ENCODE results near the gene ZNF644.

Gene ZNF644

DNA sequence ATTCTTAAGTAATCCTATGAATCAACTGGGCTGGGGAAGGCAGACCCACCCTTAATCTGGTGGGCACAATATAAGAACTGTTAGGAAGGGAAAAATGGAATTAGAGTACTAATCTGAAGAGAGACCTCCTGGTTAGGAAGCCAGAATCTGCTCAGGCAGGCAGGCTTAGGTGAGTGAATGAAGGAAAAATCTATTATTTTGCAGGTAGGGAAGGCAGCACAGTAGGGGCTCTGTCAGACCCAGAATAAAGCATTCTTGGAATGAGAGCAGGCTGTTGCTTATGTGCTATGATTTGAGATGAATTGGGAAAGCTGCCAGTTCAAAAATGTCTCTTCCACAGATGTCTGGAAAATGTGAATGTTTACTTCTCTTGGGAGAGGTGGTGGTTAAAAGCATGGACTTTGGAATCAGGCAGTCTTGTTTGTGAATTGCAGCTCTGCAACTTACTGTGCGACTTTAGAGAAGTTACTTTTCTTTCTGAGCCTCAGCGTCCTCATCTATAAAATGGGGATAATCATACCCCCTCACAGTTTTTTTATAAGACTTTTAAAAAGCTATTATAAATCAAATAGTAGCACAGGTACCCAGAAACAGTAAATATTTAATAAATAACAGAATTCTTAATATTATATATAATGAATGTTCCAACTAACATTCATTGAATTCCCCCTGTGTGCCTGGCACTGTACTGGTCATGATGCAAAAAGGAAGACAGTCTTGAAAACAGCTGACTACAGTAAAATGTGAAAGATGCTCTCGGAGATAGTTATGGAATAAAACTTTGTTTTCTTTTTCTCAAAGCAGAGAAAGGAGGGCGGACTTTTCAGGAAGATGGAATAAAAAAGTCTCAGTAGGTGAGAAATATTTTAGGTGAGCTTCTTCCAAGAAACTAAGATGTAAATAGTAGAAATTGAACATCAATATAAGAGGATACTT lies 15.3 kb upstream of the ZNF644 start:
- TF ChIP-seq, protein P1, sequence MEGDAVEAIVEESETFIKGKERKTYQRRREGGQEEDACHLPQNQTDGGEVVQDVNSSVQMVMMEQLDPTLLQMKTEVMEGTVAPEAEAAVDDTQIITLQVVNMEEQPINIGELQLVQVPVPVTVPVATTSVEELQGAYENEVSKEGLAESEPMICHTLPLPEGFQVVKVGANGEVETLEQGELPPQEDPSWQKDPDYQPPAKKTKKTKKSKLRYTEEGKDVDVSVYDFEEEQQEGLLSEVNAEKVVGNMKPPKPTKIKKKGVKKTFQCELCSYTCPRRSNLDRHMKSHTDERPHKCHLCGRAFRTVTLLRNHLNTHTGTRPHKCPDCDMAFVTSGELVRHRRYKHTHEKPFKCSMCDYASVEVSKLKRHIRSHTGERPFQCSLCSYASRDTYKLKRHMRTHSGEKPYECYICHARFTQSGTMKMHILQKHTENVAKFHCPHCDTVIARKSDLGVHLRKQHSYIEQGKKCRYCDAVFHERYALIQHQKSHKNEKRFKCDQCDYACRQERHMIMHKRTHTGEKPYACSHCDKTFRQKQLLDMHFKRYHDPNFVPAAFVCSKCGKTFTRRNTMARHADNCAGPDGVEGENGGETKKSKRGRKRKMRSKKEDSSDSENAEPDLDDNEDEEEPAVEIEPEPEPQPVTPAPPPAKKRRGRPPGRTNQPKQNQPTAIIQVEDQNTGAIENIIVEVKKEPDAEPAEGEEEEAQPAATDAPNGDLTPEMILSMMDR (conservative IDR thresholded peaks at IDR 0.05; ENCODE audit: low read depth, low read length): no peak
- no peaks in the 10 kb centered on the region for H3K36me3 ChIP-seq (ENCODE audit: insufficient read depth)
- no peaks in the 10 kb centered on the region for H3K4me1 ChIP-seq (ENCODE audit: low read depth, poor library complexity, severe bottlenecking)
- H4K20me1 ChIP-seq (ENCODE audit: insufficient read depth): no peaks in the 10 kb centered on the region
- H3K4me2 ChIP-seq: no peak overlapping the region
- H3K9ac ChIP-seq: no peak overlapping the region
- H3K27ac ChIP-seq: no peak overlapping the region
- H3K4me3 ChIP-seq (IDR thresholded peaks at IDR 0.05; ENCODE audit: insufficient read depth, low read depth, low read length): no peak overlapping the region
- no peaks in the 10 kb centered on the region for H3K79me2 ChIP-seq (ENCODE audit: insufficient read depth, low read depth)
- H2AFZ ChIP-seq (ENCODE audit: low read depth): no peak overlapping the region
- no peaks in the 10 kb centered on the region for H3K27me3 ChIP-seq (ENCODE audit: insufficient read depth, low read depth)

DNA sequence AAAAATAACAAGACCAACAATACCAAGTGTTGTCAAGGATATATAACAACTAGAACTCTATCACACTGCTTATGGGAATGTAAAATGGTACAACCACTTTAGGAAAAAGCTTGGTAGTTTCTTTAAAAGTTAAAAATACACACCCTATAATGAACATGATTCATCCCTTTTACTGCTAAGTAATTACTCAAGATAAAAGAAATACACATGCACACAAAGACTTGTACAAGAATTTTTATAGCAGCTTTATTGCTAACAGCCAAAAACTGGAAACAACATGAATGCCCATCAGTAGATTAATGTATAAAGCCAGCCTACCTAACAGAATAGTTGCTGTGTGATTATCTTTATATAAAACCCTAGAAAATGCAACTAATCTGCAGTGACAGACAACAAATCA lies 10.5 kb upstream of the ZNF644 start:
- Histone ChIP-seq H3K27me3 (ENCODE audit: insufficient read depth, low read depth) (no peaks in the 10 kb centered on the region), H3K9ac (no peak overlapping the region), H3K79me2 (ENCODE audit: insufficient read depth, low read depth) (no peaks in the 10 kb centered on the region), H2AFZ (ENCODE audit: low read depth) (no peak overlapping the region), H3K4me3 (IDR thresholded peaks at IDR 0.05; ENCODE audit: insufficient read depth, low read depth, low read length) (no peak overlapping the region), H3K27ac (no peak overlapping the region), H3K4me2 (no peak overlapping the region), H3K4me1 (ENCODE audit: low read depth, poor library complexity, severe bottlenecking) (no peaks in the 10 kb centered on the region), H3K36me3 (ENCODE audit: insufficient read depth) (no peaks in the 10 kb centered on the region), H4K20me1 (ENCODE audit: insufficient read depth) (no peaks in the 10 kb centered on the region)
- TF ChIP-seq, protein P1 (conservative IDR thresholded peaks at IDR 0.05; ENCODE audit: low read depth, low read length): no peak

DNA sequence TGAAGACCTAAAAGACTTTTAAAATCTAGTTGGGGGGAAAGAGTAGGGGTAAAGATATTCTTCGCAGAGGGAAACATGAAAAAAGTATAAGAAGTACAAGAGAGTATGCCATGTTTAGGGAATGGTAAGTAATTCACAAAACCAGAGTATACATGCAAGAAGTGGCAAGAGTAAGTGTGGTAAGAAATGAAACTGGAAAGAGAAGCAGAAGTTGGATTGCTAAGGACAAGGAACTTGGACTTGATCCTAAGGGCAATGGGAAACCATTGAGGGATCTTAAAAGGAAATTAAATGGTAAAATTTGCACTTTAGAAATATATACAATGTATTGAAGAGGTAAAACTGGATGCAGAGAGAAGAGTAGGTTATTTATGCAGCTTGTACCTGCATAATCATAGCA lies 9.2 kb upstream of the ZNF644 start:
- H3K9ac ChIP-seq: no peak overlapping the region
- TF ChIP-seq, protein P1 (conservative IDR thresholded peaks at IDR 0.05; ENCODE audit: low read depth, low read length): no peak
- no peak overlapping the region for H3K4me3 ChIP-seq (IDR thresholded peaks at IDR 0.05; ENCODE audit: insufficient read depth, low read depth, low read length)
- H3K79me2 ChIP-seq (ENCODE audit: insufficient read depth, low read depth): no peaks in the 10 kb centered on the region
- no peaks in the 10 kb centered on the region for H3K4me1 ChIP-seq (ENCODE audit: low read depth, poor library complexity, severe bottlenecking)
- no peak overlapping the region for H3K4me2 ChIP-seq
- H3K36me3 ChIP-seq (ENCODE audit: insufficient read depth): no peaks in the 10 kb centered on the region
- no peak overlapping the region for H2AFZ ChIP-seq (ENCODE audit: low read depth)
- no peaks in the 10 kb centered on the region for H3K27me3 ChIP-seq (ENCODE audit: insufficient read depth, low read depth)
- H3K27ac ChIP-seq: no peak overlapping the region
- H4K20me1 ChIP-seq (ENCODE audit: insufficient read depth): no peaks in the 10 kb centered on the region

DNA sequence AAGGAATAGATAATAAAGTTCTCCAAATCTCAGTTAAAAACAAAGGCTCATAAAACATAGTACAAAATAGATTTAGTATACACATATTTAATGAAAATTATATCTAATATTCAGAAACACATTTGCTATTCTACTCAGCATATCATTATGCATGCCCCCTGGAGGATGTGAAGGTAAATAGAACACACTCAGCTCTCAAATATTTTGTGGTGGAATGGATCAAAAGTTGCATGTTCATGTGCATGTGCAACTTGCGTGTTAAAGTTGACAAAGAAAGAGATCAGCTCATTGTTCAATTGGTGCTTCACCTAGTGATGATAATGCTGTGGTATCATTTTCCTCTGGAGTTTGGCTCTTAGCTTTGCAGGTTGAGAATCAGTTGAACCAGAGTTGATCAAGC lies 4.9 kb upstream of the ZNF644 start:
- H2AFZ ChIP-seq (ENCODE audit: low read depth): no peak overlapping the region
- no peaks in the 10 kb centered on the region for H3K36me3 ChIP-seq (ENCODE audit: insufficient read depth)
- H3K4me1 ChIP-seq (ENCODE audit: low read depth, poor library complexity, severe bottlenecking): peaks cover 12% of the 10 kb centered on the region
- H3K79me2 ChIP-seq (ENCODE audit: insufficient read depth, low read depth): no peaks in the 10 kb centered on the region; the same call in 1 of the 2 replicates
- no peak overlapping the region for H3K4me3 ChIP-seq (IDR thresholded peaks at IDR 0.05; ENCODE audit: insufficient read depth, low read depth, low read length)
- no peak overlapping the region for H3K4me2 ChIP-seq
- no peak overlapping the region for H3K9ac ChIP-seq
- H3K27ac ChIP-seq: no peak overlapping the region
- no peaks in the 10 kb centered on the region for H3K27me3 ChIP-seq (ENCODE audit: insufficient read depth, low read depth)
- TF ChIP-seq, protein P1 (conservative IDR thresholded peaks at IDR 0.05; ENCODE audit: low read depth, low read length): no peak
- H4K20me1 ChIP-seq (ENCODE audit: insufficient read depth): no peaks in the 10 kb centered on the region

Data from KMS-11 (cell line).